Lower lobe of right lung (tissue), 2 donors: ENCODE results near the gene GTF3C5. TPM values are rescaled to one million over a fixed set of nuclear protein-coding genes. Genes with fewer than 3 reads are reported as not detected.
A peak's percentile ranks its signal among the peaks of the same experiment; 100 is the strongest.

Experiments
- ATAC-seq, 2 donors: fragments of 200-7000 bp; cut with Tn5 transposase; one replicate each; pipeline ENCODE4 v1.9.1; 2020 to 2022; ENCODE audit warnings: mild to moderate bottlenecking in 2 of 2, moderate library complexity in 2 of 2
- DNase-seq: peaks from one replicate; pipeline ENCODE4 v3.0.0-alpha.2; 2020
- H3K27ac ChIP-seq: fragments of 200-600 bp; one replicate; pipeline ENCODE4 v1.8.0; 2022
- H3K27me3 ChIP-seq: fragments of 200-600 bp; one replicate; pipeline ENCODE4 v1.8.0; 2022; ENCODE audit warnings: low read depth
- H3K36me3 ChIP-seq: fragments of 200-600 bp; one replicate; pipeline ENCODE4 v1.8.0; 2022; ENCODE audit warnings: mild to moderate bottlenecking
- H3K4me1 ChIP-seq: fragments of 200-600 bp; one replicate; pipeline ENCODE4 v1.8.0; 2022
- H3K4me3 ChIP-seq: fragments of 200-600 bp; one replicate; pipeline ENCODE4 v1.8.0; 2022; ENCODE audit warnings: mild to moderate bottlenecking
- H3K9me3 ChIP-seq: fragments of 200-600 bp; one replicate; pipeline ENCODE4 v1.8.0; 2022
- intact Hi-C: fragments of 100-400 bp; cut with DNase I; formaldehyde crosslinking; loops from one replicate; pipeline ENCODE4 v1.11.0; 2022
- long read RNA-seq: library from polyadenylated mRNA; unstranded; transcript quantifications from one replicate; pipeline ENCODE4 v2.0.0, GENCODE V29; 2021
- total RNA-seq: library from RNA; stranded (reverse); fragmentation: NEBNext Ultra II Directional; extraction: Animal tissue kit (Norgen Biotek cat#: 25700); gene quantifications from one replicate; pipeline ENCODE4 v1.2.1, GENCODE V29; 2021
- TF ChIP-seq, protein P1 (sequence below): fragments of 200-600 bp; IDR thresholded peaks from one replicate; pipeline ENCODE4 v1.8.0; 2022; ENCODE audit warnings: antibody characterized with exemption, mild to moderate bottlenecking
- donor health status: DM: no; HTN: yes; CAD: no; lungs with severe emphysema.

GTF3C5 gene, protein sequence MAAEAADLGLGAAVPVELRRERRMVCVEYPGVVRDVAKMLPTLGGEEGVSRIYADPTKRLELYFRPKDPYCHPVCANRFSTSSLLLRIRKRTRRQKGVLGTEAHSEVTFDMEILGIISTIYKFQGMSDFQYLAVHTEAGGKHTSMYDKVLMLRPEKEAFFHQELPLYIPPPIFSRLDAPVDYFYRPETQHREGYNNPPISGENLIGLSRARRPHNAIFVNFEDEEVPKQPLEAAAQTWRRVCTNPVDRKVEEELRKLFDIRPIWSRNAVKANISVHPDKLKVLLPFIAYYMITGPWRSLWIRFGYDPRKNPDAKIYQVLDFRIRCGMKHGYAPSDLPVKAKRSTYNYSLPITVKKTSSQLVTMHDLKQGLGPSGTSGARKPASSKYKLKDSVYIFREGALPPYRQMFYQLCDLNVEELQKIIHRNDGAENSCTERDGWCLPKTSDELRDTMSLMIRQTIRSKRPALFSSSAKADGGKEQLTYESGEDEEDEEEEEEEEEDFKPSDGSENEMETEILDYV
- total RNA-seq = 44.8 TPM
- long read RNA-seq, transcript GTF3C5-202 (11 exons, 2,406 nt) = major isoform, 11 of 53 reads
- long read RNA-seq, partial matches to known transcripts = 29 of 53 reads
- long read RNA-seq, other reads (novel, unspliced or antisense) = 9 of 53 reads

DNA sequence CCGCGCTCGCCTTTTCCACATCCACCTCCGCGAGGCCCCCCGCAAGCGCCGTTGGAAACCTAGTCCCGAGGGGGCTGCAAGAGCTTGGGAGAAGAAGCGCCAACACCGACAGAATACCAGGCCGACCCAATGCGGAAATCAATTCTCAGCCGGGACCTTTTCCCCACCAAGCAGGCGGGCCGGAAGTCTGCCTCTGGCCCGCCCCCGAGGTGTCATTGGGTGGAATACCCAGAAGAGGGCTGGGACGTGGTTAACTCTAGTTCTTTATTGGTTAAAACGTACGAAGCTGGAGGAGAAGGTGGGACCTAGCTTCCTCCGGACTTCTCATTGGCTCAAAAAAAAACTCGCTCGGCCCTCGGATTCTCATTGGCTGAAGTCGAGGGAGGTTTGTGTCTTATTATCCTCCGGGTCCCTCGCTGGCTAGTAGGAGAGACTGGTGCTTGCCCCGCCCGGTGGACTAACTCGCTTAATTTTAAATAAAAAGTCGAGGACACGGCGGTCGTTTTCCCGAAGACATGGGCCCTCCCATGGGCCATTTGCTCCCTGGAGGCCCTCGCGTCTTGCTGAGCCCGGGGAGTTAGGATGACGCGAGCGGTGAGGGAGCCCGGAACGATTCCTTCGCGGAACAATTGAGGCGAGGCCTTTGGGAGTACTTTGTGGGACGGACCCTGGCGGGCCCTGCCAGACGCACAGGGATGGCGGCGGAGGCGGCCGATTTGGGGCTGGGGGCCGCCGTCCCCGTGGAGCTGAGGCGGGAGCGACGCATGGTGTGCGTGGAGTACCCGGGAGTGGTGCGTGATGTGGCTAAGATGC lies at the start of gene GTF3C5:
GTF3C5 (plus strand) TSS at position 681 of the 813 bp plus-strand sequence; CDS start at position 696, 15 bp downstream.
- intact Hi-C loops = no loop called here
- ATAC-seq = peak; percentile 99
- DNase-seq = peak; percentile 93
- TF ChIP-seq, protein P1, sequence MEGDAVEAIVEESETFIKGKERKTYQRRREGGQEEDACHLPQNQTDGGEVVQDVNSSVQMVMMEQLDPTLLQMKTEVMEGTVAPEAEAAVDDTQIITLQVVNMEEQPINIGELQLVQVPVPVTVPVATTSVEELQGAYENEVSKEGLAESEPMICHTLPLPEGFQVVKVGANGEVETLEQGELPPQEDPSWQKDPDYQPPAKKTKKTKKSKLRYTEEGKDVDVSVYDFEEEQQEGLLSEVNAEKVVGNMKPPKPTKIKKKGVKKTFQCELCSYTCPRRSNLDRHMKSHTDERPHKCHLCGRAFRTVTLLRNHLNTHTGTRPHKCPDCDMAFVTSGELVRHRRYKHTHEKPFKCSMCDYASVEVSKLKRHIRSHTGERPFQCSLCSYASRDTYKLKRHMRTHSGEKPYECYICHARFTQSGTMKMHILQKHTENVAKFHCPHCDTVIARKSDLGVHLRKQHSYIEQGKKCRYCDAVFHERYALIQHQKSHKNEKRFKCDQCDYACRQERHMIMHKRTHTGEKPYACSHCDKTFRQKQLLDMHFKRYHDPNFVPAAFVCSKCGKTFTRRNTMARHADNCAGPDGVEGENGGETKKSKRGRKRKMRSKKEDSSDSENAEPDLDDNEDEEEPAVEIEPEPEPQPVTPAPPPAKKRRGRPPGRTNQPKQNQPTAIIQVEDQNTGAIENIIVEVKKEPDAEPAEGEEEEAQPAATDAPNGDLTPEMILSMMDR = no peak
- Histone ChIP-seq H3K4me3 (peak within 1 kb of the TSS; percentile 91), H3K27me3 (no peaks in the 10 kb centered on the region), H3K4me1 (peaks cover 33% of the 10 kb centered on the region), H3K27ac (peak within 1 kb of the TSS; percentile 97), H3K9me3 (no peaks in the 10 kb centered on the region), H3K36me3 (peaks cover 7% of the 10 kb centered on the region)

DNA sequence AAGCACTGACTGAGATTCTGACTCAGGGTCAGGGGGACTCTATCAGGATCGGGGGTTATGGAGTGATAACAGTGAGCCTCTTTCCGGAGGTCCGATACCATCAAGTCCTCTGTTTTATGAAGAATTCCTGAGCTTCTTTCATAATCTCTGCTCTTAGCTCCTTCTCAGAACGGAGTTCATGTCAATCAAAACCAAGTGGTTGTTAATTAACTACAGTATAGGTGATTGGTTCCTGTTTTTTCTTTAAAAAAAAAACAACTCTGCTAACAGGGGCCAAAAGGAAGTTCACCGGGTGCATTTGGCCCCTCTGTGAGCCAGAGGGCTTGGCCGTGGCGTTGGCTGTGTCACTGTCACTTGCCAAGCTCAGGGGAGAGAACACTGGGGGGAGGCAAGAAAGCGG lies 48.3 kb upstream of the GTF3C5 start:
- peaks cover 49% of the 10 kb centered on the region for H3K27me3 ChIP-seq

DNA sequence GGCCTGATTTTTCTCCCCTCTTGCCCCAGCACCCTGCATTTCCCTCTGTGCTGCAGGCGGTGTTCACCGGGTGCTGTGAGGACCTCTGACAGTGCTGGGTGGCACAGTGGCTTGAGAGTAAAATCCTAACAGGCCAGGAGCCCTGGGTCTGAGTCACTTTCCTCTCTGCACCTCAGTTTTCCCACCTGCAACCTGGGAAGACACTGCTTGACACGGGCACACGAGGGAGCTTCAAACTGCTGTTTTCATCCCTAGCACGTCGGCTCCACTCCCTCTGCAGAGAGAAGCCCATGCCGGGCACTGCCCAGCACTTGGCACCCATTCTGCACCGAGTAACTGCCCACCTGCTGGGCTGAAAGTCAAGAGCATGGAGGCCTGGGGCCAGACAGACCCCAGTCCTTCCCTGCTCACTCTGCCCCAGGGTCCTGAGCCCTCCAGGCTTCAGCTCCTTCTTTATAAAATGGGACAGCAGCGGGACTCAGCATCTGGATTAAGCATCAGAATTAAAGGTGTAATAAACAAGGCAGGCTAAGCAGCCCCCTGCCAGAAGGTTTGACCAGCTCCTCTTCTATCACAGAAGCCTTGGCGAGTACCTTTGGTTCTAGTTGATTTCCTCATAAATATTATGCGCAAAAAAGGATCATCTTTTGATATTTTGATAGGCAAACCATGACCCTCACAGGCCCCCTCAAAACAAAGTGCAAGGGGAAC lies 47.2 kb upstream of the GTF3C5 start:
- no peaks in the 10 kb centered on the region for H3K36me3 ChIP-seq
- no peaks in the 10 kb centered on the region for H3K9me3 ChIP-seq
- ATAC-seq = no peak
- H3K27me3 ChIP-seq = peaks cover 47% of the 10 kb centered on the region
- intact Hi-C loops = no loop called here
- TF ChIP-seq, protein P1 = no peak
- H3K4me3 ChIP-seq = no peak overlapping the region
- H3K4me1 ChIP-seq = peaks cover 4% of the 10 kb centered on the region
- no peak overlapping the region for H3K27ac ChIP-seq
- no peak for DNase-seq

More for the DNA sequence above, 48.3 kb upstream of the GTF3C5 start:
- Histone ChIP-seq H3K9me3 (no peaks in the 10 kb centered on the region), H3K4me3 (no peak overlapping the region), H3K27ac (no peak overlapping the region), H3K36me3 (no peaks in the 10 kb centered on the region), H3K4me1 (peaks cover 7% of the 10 kb centered on the region)
- DNase-seq = no peak
- no peak for ATAC-seq
- TF ChIP-seq, protein P1 = no peak
- intact Hi-C loops = no loop called here

DNA sequence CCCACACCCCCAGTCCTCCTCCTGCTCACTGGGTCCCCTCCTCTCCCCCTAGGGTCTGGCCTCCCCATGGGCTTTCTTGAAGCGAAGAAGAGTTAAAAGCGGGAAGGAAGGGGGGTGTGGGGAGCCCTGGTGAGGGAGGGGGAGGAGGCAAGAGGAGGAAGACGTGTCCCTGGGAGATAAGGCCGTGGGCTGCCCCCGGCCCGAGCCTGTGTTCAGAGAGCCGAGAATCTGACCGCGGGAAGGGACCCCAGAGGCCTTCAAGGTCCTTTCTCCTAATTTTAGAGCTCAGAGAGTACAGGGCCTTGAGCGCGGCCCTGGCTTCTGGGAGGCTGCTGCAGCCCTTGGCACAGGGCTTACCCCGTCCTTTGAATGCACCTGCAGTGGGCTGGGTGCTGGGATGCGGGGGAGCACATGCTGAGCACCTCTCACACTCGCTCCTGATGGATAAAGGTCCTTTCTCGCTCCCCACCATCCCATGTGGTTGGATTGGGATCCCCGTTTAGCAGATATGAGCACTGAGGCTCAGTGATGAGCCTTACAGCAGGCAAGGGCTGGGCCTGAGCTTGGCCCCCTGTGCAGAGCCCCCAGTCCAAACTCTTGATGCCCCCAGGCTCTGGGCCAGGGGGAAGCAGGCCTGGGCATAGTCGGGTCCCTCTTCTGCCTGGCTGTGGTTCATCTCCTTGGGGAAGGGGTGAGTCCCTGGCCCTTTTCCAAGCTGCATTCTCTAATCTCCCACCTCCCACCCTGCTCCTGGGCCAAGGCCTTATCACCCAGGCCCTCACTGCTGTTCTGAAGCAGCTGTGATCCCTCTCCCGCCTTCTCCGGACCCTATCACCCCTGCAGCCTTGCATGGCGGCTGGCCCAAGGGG lies 46.4 kb upstream of the GTF3C5 start:
- H3K27me3 ChIP-seq = peaks cover 39% of the 10 kb centered on the region
- ATAC-seq = no peak
- intact Hi-C loops = no loop called here

More for the DNA sequence above, 46.4 kb upstream of the GTF3C5 start:
- no peak overlapping the region for H3K27ac ChIP-seq
- peak; percentile 37 for DNase-seq
- H3K4me3 ChIP-seq = no peak overlapping the region
- H3K36me3 ChIP-seq = no peaks in the 10 kb centered on the region
- H3K9me3 ChIP-seq = no peaks in the 10 kb centered on the region
- TF ChIP-seq, protein P1 = no peak
- no peaks in the 10 kb centered on the region for H3K4me1 ChIP-seq
